HG02571 (cell line): ENCODE results near the gene PTGDS.

Experiments
- ATAC-seq: cut with Tn5 transposase; IDR thresholded peaks from one replicate; pipeline ENCODE4 v1.9.1; 2021; ENCODE audit warnings: mild to moderate bottlenecking, moderate library complexity; ENCODE audit not compliant: unreplicated experiment

PTGDS gene

DNA sequence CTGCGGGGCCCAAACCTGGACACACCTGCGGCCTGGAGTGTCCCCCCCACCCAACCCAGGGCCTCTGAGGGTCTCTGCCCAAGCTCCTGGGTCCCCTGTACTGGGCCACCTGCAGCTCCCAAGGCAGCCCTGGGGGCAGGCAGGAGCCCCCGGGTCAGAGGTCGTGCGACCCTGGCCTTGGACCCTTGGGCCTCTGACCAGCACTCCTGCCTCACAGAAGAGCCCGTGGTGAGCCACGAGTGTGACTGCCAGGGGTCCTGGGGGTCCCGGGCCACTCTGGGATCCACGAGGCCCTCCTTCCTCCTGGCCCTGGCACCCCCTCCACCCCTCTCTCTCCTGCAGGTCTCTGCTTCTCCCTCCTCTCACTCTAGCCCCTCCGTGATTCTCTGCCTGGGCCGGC lies 5.0 kb upstream of the PTGDS start:
- ATAC-seq, result no peak

DNA sequence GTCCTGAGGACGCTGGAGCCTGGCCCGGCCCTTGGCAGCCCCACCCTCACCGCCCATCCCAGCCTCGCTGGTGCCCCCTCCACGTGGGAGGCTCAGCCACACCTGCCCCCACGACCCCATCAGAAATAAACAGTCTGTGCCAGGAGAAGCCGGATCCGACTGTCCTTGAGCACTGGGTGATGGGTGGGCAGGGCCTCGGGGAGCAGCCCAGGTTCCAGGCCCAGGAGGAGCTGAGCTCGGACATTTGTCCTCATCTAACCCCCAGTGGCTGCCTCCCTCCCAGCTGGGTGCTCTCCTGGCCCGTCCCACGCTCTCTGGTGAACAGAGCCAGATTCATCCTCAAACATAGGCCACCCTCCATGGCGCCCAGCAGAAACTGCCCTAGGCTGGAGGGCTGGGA lies 4.6 kb upstream of the PTGDS start:
- ATAC-seq, result no peak

DNA sequence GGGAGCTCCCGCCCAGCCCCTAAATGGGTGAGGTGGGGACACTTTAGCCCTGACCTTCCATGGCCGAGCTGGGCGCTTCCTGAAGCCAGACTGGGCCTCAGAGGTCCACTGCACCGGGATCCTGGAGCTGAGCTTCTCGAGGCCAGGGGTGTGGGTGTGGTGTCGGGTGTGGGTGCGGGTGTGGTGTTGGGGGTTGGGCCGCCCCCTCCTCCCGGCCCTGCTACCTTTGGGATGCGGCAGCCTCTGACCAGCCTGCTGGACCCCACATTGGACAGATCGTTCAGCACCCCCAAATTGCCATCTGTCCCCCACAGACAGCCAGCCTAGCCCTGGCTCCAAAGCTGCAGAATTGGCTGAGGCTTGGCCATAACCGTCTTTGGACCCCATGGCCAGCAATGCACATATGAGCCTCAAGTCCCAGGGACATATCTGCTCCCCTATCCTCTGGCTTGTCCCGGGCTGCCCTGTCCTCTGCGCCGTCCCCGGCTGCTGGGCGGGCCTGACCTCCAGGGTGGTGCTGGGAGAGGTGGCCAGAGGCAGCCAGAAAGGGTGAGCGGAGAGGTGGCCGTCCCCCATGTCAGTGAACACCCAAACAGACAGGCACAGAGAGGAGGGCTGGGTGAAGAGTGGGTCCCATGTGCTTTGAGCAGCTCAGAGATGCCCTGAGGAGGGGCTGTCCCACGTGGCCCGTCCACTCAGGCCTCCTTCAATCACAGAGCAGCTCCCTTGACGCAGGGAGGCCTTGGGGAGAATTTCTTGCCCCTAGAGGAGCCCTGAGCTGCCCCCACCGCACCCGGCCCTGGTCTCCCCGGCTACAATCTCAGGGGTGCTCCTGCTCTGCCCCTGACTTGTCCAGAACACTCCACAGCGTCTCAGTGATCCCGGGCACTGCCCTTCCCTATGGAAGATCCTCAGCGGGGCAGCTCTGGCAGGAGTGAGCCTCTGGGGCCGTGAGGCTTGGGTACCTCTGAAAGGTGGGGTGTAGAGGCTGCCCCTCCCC lies 3.4 kb upstream of the PTGDS start:
- no peak for ATAC-seq

DNA sequence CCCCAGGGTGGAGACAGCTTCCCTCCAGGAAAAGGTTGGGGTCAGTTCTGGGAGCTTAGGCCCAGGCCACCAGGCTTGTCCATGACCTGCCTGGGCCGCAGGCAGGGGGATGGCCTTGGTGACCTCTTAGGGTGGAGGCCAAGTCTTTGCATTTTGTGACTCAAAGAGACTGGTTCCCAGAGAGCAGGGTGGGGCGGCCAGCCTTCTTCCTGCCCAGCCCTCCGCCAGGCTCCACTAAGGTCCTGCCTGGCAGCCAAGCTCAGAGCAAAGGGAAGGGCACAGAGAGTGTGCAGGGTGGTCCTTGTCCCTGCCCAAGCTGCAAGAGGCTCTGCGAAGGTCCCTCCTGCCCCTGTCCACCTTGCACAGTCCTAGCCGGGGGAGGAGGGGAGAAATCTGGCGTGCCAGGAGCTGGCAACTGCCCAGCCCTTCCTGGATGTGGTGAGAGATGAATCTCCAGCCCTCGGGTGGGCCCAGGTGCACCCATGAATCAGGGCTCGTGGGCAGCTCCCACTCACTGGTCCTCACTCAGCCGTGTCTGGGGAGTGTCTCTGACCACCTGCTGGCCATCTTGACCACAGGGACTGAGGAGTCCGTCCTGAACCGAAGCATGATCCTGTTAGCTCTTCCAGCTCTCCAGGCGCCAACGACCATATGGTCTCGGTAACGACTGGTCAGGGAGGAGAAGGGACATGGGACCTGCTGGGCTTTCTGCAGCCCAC lies 2.3 kb upstream of the PTGDS start:
- ATAC-seq, result no peak

DNA sequence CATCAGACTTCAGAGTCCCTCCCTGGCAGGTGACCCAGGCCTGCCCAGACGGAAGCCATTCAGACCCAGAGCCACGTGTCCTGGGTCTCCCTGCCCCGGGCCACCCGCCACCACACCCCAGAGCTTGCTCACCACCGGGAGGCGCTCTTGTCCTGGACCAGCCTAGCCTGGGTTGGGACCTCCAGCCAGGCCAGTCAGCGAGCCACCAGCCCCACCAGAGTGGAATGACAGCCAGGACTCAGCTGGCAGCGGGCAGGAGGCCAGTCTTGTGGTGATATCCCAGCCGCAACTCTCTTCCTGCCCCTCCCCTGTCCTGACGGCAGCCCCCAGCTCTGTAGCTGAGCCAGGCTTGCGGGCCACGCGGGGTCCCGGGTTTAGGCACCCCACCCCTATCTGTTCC lies 1.7 kb upstream of the PTGDS start:
- ATAC-seq, result no peak

DNA sequence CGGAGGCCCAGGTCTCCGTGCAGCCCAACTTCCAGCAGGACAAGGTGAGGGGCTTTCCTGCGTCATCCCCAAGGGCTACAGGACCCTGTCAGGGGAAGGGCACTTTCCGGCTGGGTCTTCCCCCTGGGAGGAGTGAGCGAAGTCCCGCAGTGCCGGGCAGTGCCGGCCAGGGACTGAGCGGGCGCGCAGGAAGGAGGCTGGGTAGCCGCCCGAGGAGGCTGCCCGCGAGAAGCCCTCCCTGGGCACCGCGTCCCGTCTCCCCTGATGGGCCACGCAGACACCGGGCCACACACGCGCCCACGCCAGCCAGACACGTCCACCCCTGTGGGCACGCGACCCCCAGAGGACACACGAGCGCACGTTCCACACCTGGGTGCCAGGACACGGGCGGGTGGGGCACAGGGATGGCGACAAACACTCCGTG lies 357 bp downstream of the PTGDS start:
- ATAC-seq, result no peak

DNA sequence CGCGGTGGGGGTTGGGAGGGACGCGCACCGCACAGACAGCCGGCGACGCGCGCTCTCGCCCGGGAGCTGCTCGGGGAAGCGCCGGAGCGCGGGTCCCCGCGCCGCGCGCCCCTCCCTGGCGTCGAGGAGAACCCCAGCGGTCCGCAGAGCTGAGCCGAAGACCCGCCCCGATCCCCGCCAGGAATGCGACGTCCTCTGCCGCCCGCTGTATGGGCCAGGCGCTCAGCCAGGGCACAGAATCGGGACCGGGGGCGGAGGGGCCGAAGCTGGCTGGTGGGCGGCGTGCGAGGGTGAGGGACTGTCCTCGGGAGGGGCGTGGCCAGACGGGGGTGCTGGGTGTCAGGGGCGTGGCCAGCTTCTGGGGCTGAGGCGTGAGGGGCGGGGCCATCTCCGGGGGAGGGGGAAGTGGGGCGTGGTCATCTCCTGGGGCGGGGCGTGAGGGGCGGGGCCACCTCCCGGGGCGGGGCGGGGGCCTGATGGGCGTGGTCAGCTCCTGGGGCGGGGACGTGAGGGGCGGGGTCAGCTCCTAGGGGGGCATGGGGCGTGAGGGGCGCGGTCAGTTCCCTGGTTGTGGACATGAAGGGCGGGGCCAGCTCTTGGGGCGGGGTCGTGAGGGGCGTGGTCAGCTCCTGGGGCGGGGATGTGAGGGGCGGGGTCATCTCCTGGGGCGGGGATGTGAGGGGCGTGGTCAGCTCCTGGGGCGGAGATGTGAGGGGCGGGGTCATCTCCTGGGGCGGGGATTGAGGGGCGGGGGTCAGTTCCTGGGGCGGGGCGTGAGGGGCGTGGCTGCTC lies 965 bp downstream of the PTGDS start:
- no peak for ATAC-seq

DNA sequence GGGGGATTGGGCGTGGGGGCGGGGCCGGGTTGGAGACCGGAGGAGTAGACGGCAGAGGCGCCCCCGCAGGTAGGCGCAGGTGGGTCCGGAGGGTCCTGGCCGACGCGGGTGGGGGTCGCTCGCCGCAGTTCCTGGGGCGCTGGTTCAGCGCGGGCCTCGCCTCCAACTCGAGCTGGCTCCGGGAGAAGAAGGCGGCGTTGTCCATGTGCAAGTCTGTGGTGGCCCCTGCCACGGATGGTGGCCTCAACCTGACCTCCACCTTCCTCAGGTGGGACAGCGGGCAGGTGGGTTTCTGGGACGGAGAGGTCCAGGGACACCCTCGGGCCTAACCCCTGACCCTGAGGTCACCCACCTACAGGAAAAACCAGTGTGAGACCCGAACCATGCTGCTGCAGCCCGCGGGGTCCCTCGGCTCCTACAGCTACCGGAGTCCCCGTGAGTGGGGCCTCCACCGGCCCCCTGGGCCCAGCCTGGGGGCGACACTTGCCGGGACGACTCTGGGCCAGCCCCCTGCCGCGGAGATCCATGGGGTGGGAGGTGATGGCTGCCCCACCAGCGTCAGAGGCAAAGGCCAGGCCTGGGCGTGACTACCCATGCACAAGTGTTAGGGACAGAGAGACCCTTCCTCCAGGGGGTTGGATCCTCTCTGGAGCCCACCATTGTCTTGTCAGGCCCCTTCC lies 1.7 kb downstream of the PTGDS start:
- ATAC-seq, result no peak

DNA sequence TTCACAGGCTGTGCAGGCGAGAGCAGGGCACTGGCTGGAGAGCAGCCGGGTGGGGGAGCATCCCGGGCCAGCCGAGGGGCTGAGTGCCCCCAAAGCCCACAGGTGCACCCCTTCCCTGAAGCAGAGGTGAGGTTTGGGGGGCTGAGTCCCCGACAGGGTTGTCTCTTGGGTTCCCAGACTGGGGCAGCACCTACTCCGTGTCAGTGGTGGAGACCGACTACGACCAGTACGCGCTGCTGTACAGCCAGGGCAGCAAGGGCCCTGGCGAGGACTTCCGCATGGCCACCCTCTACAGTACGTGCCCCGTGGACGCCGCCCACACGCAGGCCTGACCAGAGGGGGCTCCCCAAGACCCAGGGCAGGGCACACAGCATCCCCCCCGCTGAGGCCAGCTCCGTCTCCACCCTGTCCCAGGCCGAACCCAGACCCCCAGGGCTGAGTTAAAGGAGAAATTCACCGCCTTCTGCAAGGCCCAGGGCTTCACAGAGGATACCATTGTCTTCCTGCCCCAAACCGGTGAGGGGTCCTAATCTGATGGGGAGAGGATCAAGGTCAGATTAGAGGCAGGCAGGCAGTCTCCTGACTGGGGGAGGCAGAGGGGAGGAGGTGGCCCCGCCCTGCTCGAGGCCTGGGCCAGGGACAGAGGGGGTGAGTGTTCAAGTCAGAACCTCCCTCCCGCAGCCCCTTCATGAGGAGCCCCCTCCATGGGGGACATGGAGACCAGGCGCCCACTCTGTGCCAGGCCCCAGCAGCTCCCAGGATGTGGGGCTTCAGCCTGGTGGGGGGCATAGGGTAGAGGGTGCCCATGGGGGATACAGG lies 2.7 kb downstream of the PTGDS start:
- no peak for ATAC-seq

DNA sequence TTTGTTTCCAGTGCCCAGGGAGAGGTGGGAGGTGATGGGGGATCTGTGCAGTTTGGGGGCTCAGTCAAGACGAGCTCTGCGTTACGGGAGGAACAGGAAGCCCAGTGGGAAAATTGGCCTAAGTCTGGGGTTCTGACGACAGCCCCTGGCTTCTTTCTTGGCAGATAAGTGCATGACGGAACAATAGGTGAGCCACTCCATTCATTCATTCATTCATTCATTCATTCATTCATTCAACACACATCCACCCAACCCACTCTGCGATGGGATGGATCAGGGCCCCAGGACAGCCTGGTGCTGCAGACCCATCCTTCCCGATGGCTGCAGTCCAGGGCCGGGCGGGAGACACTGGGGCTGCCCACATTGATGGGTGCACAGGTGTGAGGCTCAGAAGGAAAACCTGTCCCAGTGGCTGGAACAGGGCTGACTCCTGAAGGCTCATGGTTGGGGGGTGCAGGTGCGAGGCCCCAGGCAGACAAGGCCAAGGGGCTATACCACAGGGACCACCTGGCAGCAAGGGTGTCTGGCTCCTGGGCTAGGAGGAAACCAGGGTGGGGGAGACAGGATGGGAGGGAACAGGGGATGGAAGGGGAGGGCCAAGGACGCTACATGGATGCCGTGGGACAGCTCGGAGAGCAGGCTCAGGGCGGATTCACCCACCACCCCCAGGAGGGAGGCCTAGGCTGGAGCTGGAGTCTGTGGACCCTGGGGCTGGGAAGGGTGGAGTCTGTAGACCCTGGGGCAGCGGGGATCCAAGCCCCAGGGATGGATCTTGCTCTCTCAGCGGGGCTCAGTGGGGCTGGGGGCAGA lies 3.6 kb downstream of the PTGDS start:
- no peak for ATAC-seq

DNA sequence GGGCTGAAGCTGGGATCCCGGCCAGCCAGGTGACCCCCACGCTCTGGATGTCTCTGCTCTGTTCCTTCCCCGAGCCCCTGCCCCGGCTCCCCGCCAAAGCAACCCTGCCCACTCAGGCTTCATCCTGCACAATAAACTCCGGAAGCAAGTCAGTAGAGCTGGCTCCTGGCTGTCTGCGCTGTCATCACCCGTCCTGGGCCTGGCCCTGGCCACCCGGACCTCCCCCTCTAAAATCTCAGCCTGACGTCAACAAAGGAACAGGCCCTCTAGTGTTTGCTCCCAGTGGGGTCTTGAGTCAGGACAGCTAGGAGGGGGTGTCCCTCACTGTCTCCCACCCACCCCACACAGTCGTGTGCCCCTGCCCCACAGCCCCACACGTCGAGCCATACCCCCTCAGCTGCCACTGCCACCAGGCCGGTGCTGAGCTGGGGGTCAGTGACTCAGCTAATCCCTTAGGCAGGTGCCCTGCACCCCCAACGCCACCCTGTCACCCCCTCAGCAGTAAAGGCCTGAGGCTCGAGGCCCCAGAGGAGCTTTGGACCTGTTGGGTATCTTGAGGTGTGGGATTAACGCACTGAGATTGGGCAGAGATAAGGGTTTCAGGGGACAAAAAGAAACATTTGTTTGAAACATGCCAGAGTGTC lies 4.4 kb downstream of the PTGDS start:
- ATAC-seq, result no peak

DNA sequence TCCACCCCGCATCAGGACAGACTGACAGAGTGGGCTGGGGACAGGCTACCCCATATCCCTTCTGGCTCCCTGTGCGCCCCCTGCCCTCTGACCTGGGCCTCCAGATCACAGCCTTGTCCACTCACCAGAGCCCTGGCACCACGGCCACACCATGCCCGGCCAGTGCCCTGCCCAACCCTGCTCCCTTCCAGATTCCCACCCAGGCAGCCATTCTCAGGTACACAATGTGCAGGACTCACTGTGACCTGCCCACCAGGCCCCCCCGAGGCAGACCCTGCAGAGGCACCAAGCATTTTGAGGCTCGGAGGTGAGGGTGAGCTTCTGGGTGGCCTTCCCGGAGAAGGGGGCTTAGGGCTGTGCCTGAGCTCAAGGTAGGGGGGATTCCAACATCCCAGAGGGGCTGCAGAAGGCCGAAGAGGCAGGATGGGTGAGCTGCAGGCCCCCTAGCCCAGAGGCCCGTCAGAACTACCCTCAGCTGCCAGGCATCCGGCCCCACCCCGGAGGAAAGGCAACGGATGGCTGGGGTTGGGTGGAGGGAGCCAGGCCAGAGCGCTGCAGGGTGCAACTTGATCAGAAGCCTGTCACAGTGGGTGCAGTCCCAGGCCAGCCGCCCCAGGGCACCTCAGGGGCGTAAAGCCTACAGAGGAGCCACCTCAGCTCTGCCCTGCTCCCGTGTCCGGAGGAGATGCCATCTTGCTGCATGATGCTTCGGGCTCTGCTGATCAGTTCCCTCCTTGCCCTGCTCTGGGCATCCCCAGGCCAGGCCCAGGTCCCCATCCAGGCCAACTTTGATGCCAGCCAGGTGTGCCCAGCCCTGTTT lies 5.1 kb downstream of the PTGDS start, which contains the start of gene LCNL1:
Gene LCNL1 (plus strand): TSS at position 762 of the 820 bp plus-strand sequence. CDS start 594 bp downstream, outside the sequence.
- no peak for ATAC-seq

DNA sequence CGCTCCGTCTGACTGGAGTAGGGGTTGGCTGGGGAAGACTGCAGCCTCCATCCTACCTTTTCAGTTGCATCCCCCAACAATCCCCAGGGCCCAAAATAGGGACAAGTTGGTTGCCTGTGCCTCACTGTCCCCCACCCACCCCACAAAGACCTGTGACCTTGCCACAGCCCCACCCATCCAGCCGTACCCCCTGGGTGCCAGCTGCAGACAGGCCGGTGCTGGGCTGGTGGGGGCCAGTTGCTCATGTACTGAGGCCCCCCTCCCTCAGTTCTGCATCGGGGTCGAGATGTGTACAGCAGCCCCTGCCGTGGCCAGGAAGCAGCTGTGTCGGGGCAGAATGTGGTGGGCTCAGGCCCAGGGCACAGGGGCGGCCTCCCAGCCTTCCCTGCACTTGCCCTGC lies 5.9 kb downstream of the PTGDS start:
- ATAC-seq, result no peak

DNA sequence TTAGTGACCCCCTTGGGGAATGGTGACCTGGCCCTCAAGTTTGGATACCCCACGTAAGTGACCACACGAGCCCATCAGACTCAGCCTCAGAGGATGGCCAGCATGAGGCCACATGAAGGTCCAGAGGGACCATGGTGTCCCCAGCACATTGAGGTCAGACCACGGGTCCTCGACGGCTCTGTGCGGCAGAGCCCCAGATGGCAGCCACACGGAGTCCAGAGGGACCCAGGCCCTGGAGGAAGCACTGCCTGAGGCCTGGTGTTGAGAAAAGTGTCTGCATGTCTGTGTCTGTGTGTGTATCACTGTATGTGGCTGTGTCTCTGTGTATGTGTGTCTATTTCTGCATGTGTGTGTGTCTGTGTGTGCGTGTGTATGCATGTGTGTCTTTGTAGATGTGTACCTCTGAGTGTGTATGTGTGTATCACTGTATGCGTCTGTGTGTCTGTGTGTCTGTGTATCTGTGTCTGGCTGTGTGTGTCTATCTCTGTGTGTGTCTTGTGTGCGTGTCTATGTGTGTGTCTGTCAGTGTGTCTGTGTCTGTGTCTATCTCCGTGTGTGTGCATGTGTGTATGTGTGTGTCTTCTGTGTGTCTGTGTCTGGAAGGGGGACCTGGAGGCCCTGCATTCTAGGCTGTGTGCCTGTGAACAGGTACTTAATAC lies 6.5 kb downstream of the PTGDS start:
- no peak for ATAC-seq

DNA sequence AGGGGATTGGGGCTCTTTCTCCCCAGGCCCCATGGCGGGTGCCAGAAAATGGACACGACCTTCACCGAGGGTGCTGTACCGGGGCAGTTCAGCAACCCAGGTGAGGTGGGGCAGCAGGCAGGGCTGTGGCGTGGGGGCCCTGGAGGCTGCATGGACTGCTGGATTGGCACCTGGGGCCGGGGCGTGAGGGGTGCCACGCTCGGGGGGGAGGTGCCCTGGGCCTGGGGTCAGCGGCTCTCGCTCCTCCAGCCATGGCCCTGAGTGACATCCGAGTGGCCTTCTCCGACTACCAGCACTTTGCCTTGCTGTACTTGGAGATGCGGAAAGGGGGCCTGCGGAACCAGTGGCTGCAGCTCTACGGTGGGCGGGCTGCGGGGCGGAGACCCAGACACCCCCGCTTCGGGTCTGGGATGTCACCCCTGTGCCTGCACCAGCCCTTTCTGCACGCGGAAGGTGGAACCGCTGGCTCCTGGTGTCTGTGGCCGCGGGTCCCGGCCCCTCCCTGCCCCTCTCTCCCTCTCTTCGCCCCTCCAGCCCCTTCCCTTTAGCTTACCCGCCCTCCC lies 7.2 kb downstream of the PTGDS start:
- ATAC-seq, result no peak

DNA sequence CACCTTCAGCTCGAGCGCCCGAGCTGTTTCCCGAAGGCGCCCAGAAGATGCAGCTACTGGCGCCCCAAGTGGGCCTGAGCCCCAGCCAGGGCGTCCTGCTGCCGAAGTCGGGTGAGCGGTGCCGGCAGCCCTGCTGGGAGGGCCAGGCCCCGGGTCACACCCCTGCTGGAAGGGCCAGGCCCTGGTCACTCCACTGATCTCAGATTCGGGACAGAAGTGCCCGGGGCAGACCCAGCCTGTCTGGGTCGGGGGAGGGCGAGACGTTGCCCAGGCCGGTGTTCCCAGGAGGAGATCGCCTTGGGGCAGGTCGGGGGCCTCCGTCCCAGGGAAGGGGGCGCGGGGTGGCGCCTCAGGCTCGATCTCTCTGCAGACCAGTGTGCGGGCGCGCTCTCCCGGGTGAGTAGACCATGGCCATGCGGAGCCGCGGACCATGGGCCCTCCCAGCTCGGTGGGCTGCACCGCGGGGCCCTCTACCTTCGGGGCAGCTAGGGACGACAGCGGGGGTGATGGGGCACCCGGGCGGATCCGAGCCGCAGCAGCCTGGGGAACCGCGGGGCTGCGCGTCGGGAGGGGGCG lies 7.8 kb downstream of the PTGDS start:
- ATAC-seq, result no peak
